Testis (tissue), 3 donors: ENCODE measurements around the gene LAMP2. TPM values are rescaled to one million over a fixed set of nuclear protein-coding genes. Genes with fewer than 3 reads are reported as not detected.
A peak's percentile ranks its signal among the peaks of the same experiment; 100 is the strongest.

Experiments
- DNase-seq: peaks from one replicate; pipeline ENCODE4 v3.0.0-alpha.2; 2019
- H3K27ac ChIP-seq, 2 donors: fragments of 200-600 bp; sonication (generic); one replicate each; pipeline ENCODE4 v1.5.1; 2019
- H3K27me3 ChIP-seq: fragments of 200-600 bp; sonication (generic); one replicate; pipeline ENCODE4 v1.5.1; 2019
- H3K36me3 ChIP-seq: fragments of 200-600 bp; sonication (generic); one replicate; pipeline ENCODE4 v1.5.1; 2017; ENCODE audit warnings: low read depth; ENCODE audit errors: missing control alignments
- H3K4me1 ChIP-seq: fragments of 200-600 bp; sonication (generic); one replicate; pipeline ENCODE4 v1.5.1; 2019
- H3K4me3 ChIP-seq, 2 donors: fragments of 200-600 bp; sonication (generic); one replicate each; pipeline ENCODE4 v1.5.1; 2017 to 2019
- H3K9me3 ChIP-seq: fragments of 200-600 bp; sonication (generic); one replicate; pipeline ENCODE4 v1.5.1; 2017
- POLR2A ChIP-seq: fragments of 450-650 bp; IDR thresholded peaks from one replicate; pipeline ENCODE4 v1.6.1; 2017; ENCODE audit warnings: antibody characterized with exemption, mild to moderate bottlenecking, moderate library complexity
- WGBS, 2 donors: methylation state at CpG; one replicate each; pipeline ENCODE4 v1.1.5; 2018; 5-methylcytosine and 5-hydroxymethylcytosine counted together
- intact Hi-C: fragments of 100-400 bp; cut with DNase I; formaldehyde crosslinking; loops from one replicate; pipeline ENCODE4 v1.15.1; 2023; ENCODE audit warnings: low total_unique reads
- polyA plus RNA-seq: library from polyadenylated mRNA; stranded (reverse); fragments of 350-450 nt; fragmentation: Illumina TruSeq; extraction: RNeasy Lipid Tissue Mini Kit (QIAGEN cat#74804); gene quantifications from one replicate; pipeline ENCODE4 v1.2.3, GENCODE V29; 2014; ENCODE audit warnings: low read depth, low replicate concordance; ENCODE audit not compliant: insufficient read depth
- total RNA-seq, 2 donors: library from RNA; depleted of rRNA; stranded (reverse); fragments of >200 nt; gene quantifications; one replicate each; pipeline ENCODE4 v1.2.3, GENCODE V29; 2016
- TF ChIP-seq, protein P1 (sequence below), 3 experiments: fragments of 450-650 bp in 2 of 3; fragments of 200-600 bp in 1 of 3; sonication (generic) in 1 of 3; IDR thresholded peaks; one replicate each; pipeline ENCODE4 v1.5.1; 2016 to 2019; ENCODE audit warnings: antibody characterized with exemption in 3 of 3, mild to moderate bottlenecking in 2 of 3, moderate library complexity in 1 of 3

LAMP2 gene
- total and polyA plus RNA-seq, 3 donors from 2014 or later, result 86.5 to 130 (median 99.3) TPM

DNA sequence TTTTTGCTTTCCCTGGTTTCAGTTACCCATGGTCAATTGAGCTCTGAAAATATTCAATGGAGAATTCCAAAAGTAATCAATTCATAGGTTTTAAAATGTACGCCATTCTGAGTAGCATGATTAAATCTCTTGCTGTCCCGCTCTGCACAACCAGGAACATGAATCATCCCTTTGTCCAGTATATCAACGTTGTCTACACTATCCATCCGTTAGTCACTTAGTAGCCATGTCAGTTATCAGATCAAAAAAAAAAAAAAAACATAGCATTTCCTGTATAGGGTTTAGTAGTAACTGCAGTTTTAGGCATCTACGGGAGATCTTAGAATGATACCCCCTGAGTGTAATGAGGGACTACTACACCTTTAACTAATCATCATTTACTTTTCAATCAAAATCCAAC, 15.1 kb downstream of the LAMP2 start:
- no peak for TF ChIP-seq POLR2A
- TF ChIP-seq, protein P1, sequence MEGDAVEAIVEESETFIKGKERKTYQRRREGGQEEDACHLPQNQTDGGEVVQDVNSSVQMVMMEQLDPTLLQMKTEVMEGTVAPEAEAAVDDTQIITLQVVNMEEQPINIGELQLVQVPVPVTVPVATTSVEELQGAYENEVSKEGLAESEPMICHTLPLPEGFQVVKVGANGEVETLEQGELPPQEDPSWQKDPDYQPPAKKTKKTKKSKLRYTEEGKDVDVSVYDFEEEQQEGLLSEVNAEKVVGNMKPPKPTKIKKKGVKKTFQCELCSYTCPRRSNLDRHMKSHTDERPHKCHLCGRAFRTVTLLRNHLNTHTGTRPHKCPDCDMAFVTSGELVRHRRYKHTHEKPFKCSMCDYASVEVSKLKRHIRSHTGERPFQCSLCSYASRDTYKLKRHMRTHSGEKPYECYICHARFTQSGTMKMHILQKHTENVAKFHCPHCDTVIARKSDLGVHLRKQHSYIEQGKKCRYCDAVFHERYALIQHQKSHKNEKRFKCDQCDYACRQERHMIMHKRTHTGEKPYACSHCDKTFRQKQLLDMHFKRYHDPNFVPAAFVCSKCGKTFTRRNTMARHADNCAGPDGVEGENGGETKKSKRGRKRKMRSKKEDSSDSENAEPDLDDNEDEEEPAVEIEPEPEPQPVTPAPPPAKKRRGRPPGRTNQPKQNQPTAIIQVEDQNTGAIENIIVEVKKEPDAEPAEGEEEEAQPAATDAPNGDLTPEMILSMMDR (IDR thresholded peaks at IDR 0.05), result no peak
- Histone ChIP-seq H3K4me3 (no peak overlapping the region), H3K27me3 (no peaks in the 10 kb centered on the region), H3K4me1 (no peaks in the 10 kb centered on the region), H3K9me3 (no peaks in the 10 kb centered on the region), H3K36me3 (no peaks in the 10 kb centered on the region), H3K27ac (no peak overlapping the region)
- 42 to 94% methylated on average over 5 of the region's 5 CpGs for WGBS, 2 donors
- no peak for DNase-seq
- intact Hi-C loops, result no loop called here

DNA sequence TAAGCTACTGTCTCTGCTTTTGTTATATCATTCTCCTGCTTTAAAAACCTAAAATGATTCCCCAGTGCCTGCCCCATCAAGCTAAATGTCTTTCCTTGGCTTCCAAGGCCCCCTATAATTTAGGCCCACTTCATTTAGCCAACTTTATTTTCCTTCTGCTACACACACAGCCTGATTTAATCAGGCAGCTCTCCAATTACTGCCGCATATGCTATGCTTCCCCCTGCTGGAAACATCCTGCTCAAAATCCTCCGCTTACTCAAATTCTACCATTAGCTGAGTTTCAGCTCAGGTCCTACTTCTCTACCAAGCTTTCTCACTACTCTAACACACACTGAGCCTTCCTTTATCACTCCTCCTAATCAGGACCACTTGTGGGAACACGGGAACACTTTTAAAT, 17.0 kb downstream of the LAMP2 start:
- Histone ChIP-seq H3K4me1 (no peaks in the 10 kb centered on the region), H3K27ac (no peak overlapping the region), H3K36me3 (no peaks in the 10 kb centered on the region), H3K4me3 (no peak overlapping the region), H3K27me3 (no peaks in the 10 kb centered on the region), H3K9me3 (no peaks in the 10 kb centered on the region)
- DNase-seq, result no peak
- intact Hi-C loops, result no loop called here
- WGBS, 2 donors, result 42 to 51% methylated on average over 3 of the region's 3 CpGs
- TF ChIP-seq, protein P1 (IDR thresholded peaks at IDR 0.05), result peak in 2 of 3 experiments; percentile 15
- TF ChIP-seq POLR2A, result no peak

DNA sequence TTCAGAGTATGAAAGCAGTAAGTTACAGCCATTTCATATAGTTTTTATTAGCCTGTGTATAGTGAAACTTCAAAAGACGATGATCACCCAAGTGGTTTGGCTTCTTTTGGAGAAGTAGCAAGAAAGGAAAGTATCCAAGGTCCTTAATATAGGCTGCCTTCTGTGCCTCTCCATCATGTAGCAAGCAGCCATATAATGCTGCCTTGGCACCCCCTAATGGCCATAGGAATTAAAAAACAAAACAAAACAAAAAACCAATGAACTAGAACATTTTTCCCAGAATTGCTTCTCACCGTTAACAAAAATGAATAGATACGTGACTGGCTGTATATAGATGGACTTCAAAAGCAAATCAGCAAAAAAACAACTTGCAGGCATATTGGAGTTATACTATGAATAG, 18.9 kb downstream of the LAMP2 start:
- WGBS, 2 donors, result 61 to 70% methylated on average over 3 of the region's 3 CpGs
- Histone ChIP-seq H3K36me3 (no peaks in the 10 kb centered on the region), H3K27me3 (no peaks in the 10 kb centered on the region), H3K4me1 (no peaks in the 10 kb centered on the region), H3K27ac (no peak overlapping the region), H3K4me3 (no peak overlapping the region), H3K9me3 (no peaks in the 10 kb centered on the region)
- intact Hi-C loops, result no loop called here
- no peak for TF ChIP-seq POLR2A
- TF ChIP-seq, protein P1 (IDR thresholded peaks at IDR 0.05), result no peak
- DNase-seq, result no peak

DNA sequence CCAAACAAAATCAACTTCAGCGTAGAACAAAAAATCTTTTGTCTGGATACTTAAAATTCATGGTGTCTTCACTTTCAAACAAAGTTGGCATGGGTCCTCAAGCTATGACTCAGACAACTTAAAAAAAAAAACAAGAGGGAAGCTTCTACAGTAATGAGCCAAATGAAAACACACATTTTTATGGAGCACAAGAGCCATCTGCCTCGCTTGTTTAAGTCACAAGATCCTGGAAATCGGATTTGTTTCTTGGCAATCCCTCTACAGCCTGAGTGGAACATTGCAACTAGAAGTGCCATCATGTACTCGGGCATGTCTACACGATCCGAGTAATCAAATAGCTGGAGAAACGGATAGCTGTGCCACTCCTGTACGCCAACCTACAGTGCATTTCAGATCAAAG, 22.6 kb downstream of the LAMP2 start:
- TF ChIP-seq, protein P1 (IDR thresholded peaks at IDR 0.05), result no peak
- TF ChIP-seq POLR2A, result no peak
- no peak overlapping the region for H3K4me3 ChIP-seq
- DNase-seq, result no peak
- intact Hi-C loops, result no loop called here
- no peaks in the 10 kb centered on the region for H3K36me3 ChIP-seq
- WGBS, 2 donors, result 40 to 52% methylated on average over 8 of the region's 8 CpGs
- no peaks in the 10 kb centered on the region for H3K9me3 ChIP-seq
- H3K27me3 ChIP-seq, result no peaks in the 10 kb centered on the region
- no peaks in the 10 kb centered on the region for H3K4me1 ChIP-seq
- H3K27ac ChIP-seq, result no peak overlapping the region

DNA sequence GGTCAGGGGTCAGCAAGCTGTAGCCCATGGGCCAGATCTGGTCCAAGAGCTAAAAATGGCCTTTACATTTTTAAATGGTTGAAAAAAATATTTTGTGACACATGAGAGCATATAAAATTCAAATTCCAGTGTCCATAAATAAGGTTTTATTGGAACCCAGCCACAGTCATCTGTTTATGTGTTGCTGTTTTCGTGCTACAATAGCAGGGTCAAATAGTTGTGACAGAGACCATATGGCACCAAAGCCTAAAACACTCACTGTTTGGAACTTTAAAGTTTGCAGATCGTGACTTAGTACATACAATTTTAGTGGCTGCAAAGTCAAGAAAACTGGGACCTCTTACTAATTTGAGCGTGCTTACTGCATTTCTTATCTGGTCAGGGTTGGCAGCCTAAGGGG, 29.2 kb downstream of the LAMP2 start:
- Histone ChIP-seq H3K36me3 (no peaks in the 10 kb centered on the region), H3K27ac (no peak overlapping the region), H3K9me3 (no peaks in the 10 kb centered on the region), H3K4me3 (no peak overlapping the region), H3K4me1 (no peaks in the 10 kb centered on the region), H3K27me3 (no peaks in the 10 kb centered on the region)
- intact Hi-C loops, result no loop called here
- 61 to 62% methylated on average over 3 of the region's 3 CpGs for WGBS, 2 donors
- TF ChIP-seq POLR2A, result no peak
- TF ChIP-seq, protein P1 (IDR thresholded peaks at IDR 0.05), result no peak
- no peak for DNase-seq
